Mesothelial cell of epicardium (in vitro differentiated cells): Measurements from ENCODE around the gene AKT1S1. TPM values are rescaled to one million over a fixed set of nuclear protein-coding genes. Genes with fewer than 3 reads are reported as not detected.

Source experiments
- DNase-seq, 2 experiments: peaks; one replicate each; pipeline ENCODE4 v3.0.0; 2021; ENCODE audit warnings: low spot score in 2 of 2; ENCODE audit not compliant: unreplicated experiment in 2 of 2
- H3K27ac Mint-ChIP-seq: 2 replicates; pipeline ENCODE4 v1.8.0; 2021; ENCODE audit warnings: mixed read lengths
- H3K27me3 Mint-ChIP-seq: 2 replicates; pipeline ENCODE4 v1.8.0; 2021; ENCODE audit warnings: low read depth, mixed read lengths
- H3K36me3 Mint-ChIP-seq: 2 replicates; pipeline ENCODE4 v1.8.0; 2021; ENCODE audit warnings: mixed read lengths
- H3K4me1 Mint-ChIP-seq: 2 replicates; pipeline ENCODE4 v1.8.0; 2021; ENCODE audit warnings: mixed read lengths
- H3K4me3 Mint-ChIP-seq: 2 replicates; pipeline ENCODE4 v1.8.0; 2021; ENCODE audit warnings: mild to moderate bottlenecking, moderate library complexity, mixed read lengths
- H3K9me3 Mint-ChIP-seq: 2 replicates; pipeline ENCODE4 v1.8.0; 2021; ENCODE audit warnings: mixed read lengths
- total RNA-seq: library from RNA; stranded (reverse); gene quantifications from 3 replicates; pipeline ENCODE4 v1.2.1, GENCODE V29; 2021
- TF ChIP-seq, protein P1 (sequence below): fragments of 200-600 bp; sonication (generic); IDR thresholded peaks from one replicate; pipeline ENCODE4 v1.5.0; 2021; ENCODE audit warnings: antibody characterized with exemption; ENCODE audit not compliant: unreplicated experiment

The AKT1S1 gene
- total RNA-seq, 1 donor from 2014 or later = 41.8 TPM

DNA sequence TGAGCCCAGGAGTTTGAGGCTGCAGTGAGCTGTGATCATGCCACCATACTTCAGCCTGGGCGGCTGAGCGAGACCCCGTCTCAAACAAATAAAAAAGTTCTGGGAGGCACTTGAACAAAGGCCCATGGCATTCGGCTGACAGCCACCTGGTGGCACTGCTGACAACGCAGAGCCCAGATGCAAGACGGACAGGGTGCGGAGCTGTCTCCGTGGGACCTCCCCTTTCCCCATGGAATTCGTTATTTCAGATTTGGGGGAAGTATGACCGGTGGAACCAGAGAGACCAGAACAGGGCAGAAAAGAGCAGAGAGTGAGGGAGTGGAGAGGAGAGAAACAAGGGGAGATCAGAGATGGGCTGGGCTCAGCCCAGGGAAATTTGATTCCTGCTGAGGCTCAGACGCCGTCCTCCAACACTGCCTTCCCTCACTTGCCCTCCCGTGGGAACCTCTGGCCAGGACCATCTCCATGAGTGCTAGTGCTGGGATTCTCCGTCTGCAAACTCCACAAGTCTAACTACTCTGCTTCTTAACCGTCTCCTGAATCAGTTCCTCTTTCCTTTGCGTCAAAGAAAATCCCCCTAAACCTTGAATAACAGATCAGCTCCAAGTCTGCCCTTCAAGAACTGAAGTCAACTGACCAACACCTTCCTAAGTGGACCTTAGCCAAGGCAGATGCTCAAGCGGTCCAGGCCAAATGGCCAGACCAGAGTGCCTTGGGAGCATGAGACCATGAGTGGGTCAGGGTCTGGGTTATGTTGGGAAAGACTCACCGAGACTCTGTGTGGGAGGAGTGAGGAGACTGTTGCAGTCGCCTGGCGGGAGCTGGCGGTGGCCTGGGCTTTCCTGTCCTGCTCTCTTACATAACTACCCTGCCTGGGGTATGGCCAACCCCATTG is 39.9 kb upstream of the AKT1S1 start:
- Mint-ChIP-seq H3K27ac (peak overlapping the region; percentile 62), H3K36me3 (peaks cover 44% of the 10 kb centered on the region), H3K4me3 (no peak overlapping the region), H3K27me3 (no peaks in the 10 kb centered on the region), H3K4me1 (peaks cover 2% of the 10 kb centered on the region), H3K9me3 (peaks cover 7% of the 10 kb centered on the region)
- DNase-seq = no peak
- TF ChIP-seq, protein P1, sequence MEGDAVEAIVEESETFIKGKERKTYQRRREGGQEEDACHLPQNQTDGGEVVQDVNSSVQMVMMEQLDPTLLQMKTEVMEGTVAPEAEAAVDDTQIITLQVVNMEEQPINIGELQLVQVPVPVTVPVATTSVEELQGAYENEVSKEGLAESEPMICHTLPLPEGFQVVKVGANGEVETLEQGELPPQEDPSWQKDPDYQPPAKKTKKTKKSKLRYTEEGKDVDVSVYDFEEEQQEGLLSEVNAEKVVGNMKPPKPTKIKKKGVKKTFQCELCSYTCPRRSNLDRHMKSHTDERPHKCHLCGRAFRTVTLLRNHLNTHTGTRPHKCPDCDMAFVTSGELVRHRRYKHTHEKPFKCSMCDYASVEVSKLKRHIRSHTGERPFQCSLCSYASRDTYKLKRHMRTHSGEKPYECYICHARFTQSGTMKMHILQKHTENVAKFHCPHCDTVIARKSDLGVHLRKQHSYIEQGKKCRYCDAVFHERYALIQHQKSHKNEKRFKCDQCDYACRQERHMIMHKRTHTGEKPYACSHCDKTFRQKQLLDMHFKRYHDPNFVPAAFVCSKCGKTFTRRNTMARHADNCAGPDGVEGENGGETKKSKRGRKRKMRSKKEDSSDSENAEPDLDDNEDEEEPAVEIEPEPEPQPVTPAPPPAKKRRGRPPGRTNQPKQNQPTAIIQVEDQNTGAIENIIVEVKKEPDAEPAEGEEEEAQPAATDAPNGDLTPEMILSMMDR = no peak

DNA sequence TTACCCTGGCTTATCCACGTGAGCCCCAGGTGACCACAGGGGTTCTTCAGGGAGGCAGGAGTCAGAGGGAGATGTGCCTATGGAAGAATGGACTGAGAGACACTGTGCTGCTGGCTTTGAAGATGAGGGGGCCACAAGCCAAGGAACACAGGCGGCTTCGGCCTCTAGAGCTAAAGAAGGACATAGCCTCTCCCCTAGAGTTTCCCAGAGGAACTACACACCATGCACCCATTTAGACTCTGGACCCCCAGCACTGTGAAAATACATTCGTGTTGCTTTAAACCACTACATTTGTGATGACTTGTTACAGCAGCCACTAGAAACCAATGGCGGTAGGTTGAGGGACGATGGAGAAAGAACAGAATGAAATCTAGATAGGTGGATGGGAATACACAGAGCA is 38.1 kb upstream of the AKT1S1 start:
- H3K9me3 Mint-ChIP-seq = peaks cover 7% of the 10 kb centered on the region
- no peaks in the 10 kb centered on the region for H3K27me3 Mint-ChIP-seq
- H3K4me1 Mint-ChIP-seq = peaks cover 2% of the 10 kb centered on the region
- TF ChIP-seq, protein P1 = peak; percentile 15
- peaks cover 44% of the 10 kb centered on the region for H3K36me3 Mint-ChIP-seq
- H3K4me3 Mint-ChIP-seq = no peak overlapping the region
- no peak overlapping the region for H3K27ac Mint-ChIP-seq
- no peak for DNase-seq

DNA sequence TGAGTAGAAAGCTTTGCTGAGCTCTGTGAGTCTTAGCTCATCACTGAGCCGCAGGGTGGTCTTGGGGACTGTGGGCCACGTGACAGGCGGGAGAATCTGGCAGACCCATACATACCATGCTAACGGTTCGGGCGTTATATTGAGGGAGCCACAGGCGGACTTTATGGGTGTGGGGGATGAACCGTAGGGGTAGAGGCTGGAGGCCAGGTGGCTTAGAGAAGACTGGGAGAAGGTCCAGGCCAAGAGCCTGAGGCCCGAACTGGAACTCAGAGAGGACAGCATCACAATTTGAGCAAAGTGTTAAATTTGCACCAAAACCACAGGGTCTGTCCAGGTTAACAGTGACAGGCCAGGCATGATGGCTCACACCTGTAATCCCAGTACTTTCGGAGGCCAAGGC is 36.6 kb upstream of the AKT1S1 start:
- no peak for DNase-seq
- Mint-ChIP-seq H3K36me3 (peaks cover 45% of the 10 kb centered on the region), H3K9me3 (peaks cover 7% of the 10 kb centered on the region), H3K4me3 (no peak overlapping the region), H3K27ac (no peak overlapping the region), H3K27me3 (no peaks in the 10 kb centered on the region), H3K4me1 (peaks cover 2% of the 10 kb centered on the region)
- TF ChIP-seq, protein P1 = no peak

DNA sequence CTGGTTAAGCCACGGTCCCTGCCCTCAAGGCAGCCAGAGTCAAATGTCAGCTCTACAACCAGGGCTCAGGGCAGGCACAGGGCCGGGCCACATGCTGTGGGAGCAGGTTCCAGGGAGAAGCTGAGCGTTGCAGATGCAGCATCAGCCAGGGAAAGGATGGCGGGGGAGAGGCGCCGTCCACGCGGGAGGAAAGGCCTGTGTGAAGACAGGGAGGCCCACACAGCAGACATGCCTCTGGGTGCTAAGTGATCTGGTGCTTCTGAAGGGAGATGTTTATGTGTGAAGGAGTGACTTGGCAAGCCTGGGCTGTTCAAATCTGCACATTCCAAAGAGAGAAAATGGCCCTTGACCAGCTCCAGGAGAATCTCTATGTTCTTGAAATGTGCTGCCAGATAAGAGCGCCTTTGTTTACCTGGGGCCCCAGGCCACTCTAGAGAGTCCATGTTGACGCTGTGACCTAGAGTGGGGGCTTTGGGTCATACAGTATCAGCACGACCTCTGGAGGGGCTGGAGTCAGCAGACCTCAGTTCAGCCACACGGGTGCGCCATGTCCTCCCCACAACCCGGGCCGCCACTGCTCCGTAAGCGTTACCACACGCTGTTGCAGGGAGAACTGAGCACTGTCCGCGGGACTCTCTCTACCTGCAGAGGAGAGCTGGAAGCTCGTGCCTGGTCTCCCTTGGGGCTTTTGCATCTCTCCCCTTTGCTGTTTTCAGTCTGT is 36.0 kb upstream of the AKT1S1 start:
- no peak overlapping the region for H3K4me3 Mint-ChIP-seq
- H3K36me3 Mint-ChIP-seq = peaks cover 48% of the 10 kb centered on the region
- H3K27me3 Mint-ChIP-seq = no peaks in the 10 kb centered on the region
- peaks cover 7% of the 10 kb centered on the region for H3K9me3 Mint-ChIP-seq
- peak overlapping the region; percentile 4 for H3K27ac Mint-ChIP-seq
- H3K4me1 Mint-ChIP-seq = peaks cover 2% of the 10 kb centered on the region
- TF ChIP-seq, protein P1 = no peak
- DNase-seq = no peak

DNA sequence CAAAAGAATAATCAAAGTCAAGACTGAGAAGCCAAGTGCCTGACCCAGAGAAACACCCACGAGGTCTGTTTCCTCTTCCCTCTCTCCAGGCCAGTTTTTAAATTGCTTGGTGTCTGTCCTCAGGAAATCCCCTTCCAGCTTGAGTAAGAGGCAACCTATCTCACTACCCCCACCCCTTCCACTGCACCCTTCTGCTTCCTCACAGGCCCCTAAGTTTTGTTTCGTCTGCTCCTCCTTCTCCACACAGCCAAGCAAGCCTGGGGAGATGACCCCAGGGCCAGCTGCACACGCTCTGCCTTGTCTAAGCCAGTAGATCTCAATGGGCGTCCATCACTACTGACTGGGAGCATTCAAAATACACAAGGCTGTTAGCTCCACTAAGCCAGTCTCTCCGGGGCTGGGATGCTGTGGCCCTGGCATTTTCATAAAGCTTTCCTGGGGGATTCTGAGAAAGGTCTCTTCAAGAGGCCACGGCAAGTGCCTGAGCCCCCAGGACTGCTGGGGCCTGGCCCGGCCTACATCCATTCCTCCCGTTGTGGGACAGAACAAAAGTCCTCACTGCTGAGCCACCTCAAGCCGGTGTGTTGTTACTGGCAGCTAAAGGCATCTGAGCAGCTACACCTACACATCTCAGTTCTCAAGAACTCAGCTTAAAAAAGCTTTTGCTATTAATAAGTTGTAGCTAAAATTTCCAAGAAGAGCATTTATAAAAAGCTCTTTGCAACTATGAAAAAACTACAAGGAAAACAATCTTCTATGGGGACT is 34.4 kb upstream of the AKT1S1 start:
- H3K36me3 Mint-ChIP-seq = peaks cover 46% of the 10 kb centered on the region
- H3K9me3 Mint-ChIP-seq = peaks cover 7% of the 10 kb centered on the region
- H3K4me1 Mint-ChIP-seq = no peaks in the 10 kb centered on the region
- H3K27me3 Mint-ChIP-seq = no peaks in the 10 kb centered on the region
- H3K4me3 Mint-ChIP-seq = no peak overlapping the region
- no peak for DNase-seq
- peak overlapping the region; percentile 37 for H3K27ac Mint-ChIP-seq
- TF ChIP-seq, protein P1 = no peak
